ENCODE data around the gene MMP11.

MMP11 gene

DNA sequence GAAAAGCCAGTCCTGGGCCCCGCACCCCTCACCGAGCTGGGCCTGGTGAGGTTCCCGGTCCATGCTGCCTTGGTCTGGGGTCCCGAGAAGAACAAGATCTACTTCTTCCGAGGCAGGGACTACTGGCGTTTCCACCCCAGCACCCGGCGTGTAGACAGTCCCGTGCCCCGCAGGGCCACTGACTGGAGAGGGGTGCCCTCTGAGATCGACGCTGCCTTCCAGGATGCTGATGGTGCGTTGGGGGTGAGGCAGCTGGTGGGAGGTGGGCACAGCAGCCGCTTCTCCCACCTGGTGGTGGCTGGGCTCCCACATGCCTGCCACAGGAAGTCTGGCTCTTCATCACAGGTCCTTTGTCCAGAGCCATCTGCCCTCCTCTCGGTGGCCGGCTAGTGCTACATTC, 9.6 kb downstream of the MMP11 start:
- no peak for DNase-seq

DNA sequence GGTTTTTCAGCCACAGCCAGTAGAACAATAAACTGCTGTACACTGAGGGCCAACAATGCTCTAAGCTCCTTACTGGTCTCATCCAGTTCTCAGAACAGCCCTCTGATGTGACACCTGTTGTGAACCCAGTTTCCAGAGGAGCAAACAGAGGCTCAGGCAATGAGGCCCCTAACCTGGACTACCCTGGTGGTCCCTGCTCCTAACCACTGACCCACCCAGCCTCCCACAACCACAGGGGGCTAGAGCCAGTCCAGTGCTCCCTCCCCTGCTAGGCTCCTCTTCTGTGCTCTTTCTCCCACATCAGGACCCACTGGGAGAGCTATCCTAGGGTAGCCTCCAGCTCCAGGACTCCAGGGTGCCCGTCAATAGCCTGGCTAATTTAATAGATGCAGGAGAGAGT, 10.1 kb downstream of the MMP11 start:
- DNase-seq = no peak

DNA sequence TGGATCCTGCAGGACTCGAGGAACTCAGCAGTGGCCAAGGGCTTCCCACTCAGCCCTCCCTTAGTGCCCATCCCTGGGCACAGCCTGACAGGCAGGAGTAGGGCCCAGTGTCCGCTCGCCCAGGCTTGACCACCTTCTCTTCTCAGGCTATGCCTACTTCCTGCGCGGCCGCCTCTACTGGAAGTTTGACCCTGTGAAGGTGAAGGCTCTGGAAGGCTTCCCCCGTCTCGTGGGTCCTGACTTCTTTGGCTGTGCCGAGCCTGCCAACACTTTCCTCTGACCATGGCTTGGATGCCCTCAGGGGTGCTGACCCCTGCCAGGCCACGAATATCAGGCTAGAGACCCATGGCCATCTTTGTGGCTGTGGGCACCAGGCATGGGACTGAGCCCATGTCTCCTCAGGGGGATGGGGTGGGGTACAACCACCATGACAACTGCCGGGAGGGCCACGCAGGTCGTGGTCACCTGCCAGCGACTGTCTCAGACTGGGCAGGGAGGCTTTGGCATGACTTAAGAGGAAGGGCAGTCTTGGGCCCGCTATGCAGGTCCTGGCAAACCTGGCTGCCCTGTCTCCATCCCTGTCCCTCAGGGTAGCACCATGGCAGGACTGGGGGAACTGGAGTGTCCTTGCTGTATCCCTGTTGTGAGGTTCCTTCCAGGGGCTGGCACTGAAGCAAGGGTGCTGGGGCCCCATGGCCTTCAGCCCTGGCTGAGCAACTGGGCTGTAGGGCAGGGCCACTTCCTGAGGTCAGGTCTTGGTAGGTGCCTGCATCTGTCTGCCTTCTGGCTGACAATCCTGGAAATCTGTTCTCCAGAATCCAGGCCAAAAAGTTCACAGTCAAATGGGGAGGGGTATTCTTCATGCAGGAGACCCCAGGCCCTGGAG, 10.9 kb downstream of the MMP11 start:
- no peak for DNase-seq

DNA sequence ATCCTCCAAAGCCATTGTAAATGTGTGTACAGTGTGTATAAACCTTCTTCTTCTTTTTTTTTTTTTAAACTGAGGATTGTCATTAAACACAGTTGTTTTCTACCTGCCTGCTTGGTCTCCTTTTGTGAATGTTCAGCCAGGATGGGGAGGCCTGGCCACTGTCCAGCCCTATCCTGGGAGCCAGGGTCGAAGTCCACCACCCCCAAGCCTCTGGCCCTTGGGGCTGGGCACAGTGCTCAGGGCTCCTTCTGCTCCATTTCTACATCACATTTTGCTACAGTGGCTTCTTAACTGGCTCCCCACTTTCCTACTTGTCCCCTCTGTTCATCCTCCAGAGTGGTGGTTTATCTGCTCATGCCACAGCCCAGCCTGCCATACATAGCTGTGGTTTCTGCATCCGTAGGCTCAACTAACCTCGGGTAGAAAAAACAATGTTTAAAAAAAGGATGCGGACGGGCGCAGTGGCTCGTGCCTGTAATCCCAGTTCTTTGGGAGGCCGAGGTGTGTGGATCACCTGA, 11.6 kb downstream of the MMP11 start:
- no peak for DNase-seq

DNA sequence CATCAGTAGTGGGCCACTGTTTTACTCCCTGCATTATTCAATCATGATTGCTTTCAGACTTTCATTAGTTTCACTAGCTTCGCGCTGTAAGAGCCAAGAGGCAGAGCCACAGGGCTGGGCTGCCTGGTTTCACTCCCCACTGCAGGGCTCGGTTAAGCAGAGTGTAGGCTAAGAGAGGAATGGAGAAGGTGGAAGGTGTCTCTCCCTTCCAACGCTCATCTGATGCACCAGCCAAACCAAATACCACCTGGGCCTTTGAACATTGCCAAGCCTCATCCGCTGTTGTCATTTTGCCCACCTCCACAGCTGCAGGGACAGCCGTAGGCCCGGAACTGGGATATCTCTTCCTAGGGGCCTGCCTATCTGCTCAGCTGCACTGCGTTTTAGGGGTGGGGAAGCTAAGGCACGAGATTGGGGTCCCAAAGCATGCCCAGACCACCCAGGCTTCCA, 13.6 kb downstream of the MMP11 start:
- DNase-seq = no peak

DNA sequence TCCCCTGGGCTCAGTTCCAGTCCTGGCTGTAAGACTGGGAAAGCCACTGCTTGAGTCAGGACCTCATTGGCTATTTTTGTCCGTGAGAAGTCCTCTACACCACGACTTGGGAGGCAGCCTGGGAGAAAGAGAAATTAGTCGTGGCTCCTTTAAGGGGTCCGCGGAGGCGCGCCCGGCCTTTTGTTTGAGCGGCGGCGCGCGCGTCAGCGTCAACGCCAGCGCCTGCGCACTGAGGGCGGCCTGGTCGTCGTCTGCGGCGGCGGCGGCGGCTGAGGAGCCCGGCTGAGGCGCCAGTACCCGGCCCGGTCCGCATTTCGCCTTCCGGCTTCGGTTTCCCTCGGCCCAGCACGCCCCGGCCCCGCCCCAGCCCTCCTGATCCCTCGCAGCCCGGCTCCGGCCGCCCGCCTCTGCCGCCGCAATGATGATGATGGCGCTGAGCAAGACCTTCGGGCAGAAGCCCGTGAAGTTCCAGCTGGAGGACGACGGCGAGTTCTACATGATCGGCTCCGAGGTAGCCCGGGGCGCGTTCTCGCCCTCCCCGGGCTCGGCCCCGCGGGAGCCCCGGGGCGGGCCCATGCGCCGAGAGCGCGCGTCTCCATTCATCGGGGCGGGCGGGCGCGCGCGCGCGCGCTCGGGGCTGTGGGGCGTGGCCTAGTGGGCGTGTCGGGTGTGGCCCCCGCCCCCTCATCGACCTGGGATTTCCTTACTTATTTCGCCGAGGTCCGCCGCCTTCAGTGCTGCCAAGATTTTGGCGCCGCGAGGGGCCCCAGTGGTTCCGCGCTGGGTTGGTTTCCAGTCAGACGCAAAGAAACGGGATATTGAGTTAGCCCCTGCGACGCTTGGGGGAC, 14.3 kb downstream of the MMP11 start, which contains the start of gene SMARCB1:
Gene SMARCB1 (plus strand): TSS at position 215 of the 848 bp plus-strand sequence. CDS start 204 bp downstream, at position 419.
- DNase-seq = peak; percentile 90

DNA sequence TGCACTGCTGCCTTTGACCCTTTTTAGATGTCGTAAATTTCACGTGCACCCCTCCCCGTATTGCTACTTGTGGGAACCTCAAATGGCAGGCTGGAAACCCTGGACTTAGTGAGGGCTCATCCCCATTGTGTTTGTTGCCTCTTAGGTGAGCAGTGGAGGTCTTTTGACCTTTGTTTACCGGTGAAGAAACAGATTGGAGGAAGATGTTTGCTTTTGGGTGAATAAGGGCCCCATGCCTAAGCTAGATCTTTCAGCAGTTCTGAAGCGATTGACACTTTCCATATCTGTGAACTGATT, 14.9 kb downstream of the MMP11 start:
- no peak for DNase-seq

DNA sequence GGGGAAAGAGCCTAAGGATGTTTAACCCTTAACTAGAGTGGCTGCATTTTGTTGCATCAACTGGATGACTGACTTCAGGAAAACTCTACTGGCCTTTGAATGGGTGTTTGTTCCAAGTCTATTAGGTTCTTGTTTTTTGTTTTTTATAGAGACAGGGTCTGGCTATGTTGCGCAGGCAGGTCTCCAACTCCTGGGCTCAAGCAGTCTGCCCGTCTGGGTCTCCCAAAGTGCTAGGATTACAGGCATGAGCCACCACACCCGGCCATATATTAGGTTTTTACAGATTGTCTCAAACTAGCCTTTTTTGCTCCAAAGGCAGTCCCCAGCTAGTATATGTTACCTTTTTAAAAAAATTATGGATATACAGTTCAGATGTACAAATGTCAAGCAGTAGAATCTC, 15.3 kb downstream of the MMP11 start:
- DNase-seq = no peak

DNA sequence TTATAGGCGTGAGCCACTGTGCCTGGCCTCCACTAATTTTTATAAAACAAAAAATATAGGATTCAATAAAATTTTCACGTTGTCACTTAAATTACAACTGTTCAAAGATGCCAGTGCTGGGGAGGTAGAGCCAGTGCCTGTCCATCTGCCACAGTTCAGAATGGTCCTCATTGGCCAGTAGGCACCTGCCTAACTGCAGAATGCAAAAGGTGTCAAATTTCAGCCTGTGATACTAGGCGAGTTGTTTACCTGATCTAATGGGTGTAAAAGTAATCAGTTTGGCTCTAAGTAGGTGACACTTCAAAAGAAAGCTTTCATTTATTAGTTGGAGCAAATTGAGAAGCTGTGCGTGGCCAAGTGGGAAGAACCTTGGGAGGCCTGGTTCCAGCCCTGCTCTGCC, 16.5 kb downstream of the MMP11 start:
- DNase-seq = no peak

DNA sequence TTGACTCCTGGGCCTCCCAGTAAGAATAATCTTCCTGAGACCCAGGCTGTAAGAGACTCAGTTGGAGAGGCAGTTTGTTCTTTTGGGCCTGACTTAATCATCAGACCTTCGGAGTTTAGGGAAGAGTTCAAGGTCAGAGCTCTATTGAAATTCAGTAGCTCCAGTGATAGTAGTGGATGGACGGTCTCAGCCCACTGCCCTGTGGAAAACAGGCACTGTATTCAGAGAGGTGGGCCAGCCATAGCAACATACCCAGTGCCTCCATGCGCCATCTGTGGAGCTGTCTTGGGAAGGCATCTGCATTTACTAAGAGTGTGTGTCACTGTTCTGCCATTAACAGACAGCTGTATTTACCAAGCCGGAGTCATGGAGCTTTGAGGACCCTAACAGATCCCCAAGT, 17.0 kb downstream of the MMP11 start:
- DNase-seq = no peak

DNA sequence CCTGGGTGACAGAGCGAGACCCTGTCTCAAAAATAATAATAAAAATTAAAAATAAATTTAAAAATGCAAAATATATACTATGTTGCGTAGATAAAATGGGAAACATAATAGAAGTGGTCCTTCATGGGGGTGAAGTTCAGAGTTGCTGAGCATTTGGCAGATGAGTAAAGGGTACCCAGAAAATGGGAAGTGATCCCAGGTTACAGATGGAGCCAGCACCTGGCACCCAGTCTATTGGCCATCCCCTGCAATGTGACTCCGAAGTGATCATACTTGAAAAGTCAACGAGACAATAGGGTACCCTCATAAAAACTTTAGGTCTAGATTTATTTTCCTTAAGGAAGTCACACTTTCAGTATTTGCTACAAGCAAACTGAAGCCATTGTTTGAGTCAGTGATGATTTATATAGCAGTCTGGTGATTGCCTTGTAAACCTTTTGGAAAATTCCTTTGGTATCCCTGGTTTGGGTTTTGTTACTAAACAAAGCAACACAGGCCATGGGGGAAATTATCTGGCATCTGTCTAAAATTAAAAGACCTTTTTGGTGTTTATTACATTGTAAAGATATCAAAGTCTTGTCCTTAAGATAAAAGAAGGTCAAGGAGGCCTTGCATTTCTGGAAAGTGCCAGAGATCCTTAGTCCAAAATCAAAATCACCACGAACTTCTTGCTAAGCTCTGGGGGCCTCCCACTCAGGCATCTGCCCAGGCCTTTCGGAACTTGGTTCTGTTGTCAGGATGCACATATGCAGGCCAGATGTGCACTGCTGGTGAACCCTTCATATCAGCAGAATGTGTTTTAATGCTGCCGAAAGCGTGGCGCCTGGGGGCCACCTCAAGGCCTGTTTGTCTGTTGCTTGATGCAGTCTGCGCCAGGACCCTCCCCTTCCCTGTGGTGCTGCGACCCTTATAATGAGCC, 18.4 kb downstream of the MMP11 start:
- no peak for DNase-seq

DNA sequence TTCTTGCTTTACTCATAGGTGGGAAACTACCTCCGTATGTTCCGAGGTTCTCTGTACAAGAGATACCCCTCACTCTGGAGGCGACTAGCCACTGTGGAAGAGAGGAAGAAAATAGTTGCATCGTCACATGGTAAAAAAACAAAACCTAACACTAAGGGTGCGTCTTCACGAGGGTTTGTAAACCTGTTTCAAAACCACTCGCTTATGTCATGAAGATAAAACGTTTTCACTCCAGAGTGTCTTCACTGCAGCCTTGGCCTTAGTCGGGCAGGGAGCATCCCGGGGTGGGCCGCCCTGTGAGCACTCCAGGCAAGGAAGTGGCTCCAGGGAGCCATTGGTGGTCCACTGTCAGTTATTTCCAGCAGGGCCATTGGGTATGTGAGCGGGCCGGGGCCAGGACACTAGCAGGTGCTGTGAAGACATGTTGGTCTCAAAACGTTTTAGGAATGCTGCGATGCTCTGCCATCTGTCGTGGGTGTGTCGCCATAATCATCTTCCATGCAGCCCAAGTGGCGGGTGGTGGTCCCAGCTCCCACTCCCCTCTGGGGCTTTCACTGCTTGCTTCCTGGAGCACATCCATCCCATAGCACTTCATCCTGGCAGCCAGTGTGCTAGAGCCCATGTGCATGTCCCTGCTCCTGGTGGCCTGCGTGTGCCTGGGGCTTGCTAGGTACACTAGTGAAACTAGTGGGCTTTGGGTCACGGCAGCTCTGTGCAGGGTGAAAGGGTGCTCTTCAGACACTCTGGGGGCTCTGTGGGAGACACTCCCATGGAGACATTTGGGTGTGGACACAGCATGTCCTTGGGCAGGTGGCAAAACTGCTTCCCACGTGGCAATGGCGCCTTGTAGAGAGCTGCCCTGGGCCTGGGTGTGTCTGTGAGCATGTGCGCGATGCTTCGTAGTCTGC, 19.3 kb downstream of the MMP11 start:
- no peak for DNase-seq

DNA sequence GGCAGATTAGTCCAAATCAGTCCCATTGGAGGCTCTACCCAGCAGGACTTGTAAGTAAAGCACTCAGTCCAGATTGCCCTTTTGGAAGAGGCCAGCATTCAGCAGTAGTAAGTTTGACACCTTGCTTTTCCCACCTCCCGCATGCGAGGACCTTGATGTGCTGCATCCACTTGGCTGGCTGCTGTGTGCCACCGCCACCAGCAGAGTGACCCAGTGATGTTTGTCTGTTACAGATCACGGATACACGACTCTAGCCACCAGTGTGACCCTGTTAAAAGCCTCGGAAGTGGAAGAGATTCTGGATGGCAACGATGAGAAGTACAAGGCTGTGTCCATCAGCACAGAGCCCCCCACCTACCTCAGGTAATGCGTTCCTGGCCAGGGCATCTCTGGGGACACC, 20.7 kb downstream of the MMP11 start:
- DNase-seq = no peak

DNA sequence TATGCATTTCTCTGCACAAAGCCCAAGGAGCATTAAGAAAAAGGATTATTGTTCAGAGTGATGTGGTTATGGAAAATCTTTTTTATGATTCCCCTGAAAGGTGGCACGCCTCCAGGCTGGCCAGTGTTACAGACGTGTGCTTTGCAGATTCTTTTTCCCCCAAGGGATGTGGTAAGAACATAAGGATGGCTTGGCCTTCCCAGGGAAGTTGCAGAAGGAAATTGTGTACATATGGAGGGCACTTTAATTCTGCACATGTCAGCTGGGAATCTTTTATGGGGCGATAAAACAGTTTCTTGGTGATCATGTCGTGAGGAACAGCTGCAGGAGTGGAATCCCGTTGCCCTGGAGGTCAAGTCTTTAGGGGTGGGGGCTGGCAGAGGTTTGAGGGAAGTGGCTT, 23.8 kb downstream of the MMP11 start:
- DNase-seq = no peak

DNA sequence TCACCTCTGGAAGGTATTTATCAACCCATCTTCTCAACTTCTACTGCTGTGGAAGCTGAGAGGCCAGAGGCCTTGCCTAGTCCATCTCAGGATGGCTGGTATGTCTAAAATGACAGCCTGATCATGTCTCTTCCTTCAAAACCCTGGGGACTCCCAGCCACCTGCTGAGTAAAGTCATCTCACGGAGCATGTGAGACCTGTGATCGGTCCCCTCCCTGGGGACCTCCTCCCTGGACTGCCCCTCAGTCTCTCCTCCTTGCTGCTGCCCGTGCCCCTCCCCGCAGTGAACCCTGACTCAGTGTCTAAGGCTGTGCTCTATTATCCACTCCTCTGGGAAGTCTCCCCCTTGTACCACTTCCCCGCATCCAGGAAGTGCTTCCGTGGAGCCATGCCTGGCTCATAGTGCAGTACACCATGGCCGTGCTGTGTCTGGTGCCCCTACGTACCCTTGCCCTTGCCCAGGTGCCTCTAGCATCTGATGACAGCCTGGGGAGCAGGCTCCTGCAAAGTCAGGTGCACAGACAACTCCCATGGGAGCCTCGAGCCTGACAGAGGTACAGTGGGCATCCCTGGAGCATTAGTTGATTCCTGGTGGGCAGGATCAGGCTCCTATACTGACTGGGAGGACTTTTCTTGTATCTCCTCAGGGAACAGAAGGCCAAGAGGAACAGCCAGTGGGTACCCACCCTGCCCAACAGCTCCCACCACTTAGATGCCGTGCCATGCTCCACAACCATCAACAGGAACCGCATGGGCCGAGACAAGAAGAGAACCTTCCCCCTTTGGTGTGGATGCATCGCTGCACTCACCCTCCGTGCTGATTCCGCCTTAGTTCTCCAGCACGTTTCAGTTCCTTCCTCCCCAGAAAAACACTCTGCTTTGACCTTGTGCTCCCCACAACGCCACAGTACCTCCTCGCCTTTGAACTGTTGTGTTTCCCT, 27.9 kb downstream of the MMP11 start:
- DNase-seq = no peak

DNA sequence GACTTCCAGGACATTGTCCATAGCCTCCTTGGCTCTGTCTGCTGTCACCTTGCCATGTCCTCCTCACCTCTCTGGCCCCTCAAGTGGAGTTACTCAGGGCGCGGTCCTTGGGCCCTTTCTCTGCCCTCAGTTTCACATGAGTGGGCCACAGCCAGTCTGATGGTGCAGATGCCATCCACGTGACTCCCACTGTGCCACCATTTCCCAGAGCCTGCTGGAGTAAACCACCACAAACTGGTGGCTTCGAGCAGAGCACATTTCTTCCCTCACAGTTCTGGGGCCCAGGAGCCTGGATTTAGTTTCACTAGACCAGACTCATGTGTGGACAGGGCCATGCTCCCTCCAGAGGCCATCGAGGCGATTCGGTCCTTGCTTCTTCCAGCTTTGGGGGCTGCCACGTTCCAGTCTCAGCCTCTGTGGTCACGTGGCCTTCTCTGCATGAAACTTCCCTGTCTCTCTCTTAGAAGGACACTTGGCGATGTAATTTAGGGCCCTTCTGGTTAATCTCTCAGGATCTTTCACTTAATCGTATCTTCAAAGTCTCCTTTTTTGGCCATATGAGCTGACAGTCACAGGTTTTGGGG, 28.7 kb downstream of the MMP11 start:
- no peak for DNase-seq

DNA sequence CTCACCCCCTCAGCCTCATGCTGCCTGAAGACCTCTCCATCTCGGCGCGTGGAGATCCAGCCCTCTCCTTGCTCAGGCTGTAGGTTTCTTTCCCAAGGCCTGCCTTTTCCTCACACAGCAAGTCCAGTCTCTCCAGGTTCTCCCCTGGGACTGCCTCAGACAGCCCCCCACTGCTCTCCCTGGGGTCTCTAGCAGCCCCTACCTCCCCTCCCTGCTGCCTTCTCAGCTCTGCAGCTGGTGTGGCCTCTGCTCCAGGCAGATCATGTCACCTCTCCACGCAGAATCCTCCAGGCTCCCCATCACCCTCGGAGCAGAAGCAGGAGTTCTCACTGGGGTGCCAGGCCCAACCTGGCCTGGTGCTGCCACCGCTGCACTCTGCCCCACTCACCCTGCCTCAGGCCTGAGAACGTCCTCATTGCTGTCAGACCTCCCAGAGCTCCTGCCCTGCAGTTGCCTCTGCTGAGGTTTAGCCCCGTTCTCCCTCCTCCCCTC, 29.3 kb downstream of the MMP11 start:
- no peak for DNase-seq

DNA sequence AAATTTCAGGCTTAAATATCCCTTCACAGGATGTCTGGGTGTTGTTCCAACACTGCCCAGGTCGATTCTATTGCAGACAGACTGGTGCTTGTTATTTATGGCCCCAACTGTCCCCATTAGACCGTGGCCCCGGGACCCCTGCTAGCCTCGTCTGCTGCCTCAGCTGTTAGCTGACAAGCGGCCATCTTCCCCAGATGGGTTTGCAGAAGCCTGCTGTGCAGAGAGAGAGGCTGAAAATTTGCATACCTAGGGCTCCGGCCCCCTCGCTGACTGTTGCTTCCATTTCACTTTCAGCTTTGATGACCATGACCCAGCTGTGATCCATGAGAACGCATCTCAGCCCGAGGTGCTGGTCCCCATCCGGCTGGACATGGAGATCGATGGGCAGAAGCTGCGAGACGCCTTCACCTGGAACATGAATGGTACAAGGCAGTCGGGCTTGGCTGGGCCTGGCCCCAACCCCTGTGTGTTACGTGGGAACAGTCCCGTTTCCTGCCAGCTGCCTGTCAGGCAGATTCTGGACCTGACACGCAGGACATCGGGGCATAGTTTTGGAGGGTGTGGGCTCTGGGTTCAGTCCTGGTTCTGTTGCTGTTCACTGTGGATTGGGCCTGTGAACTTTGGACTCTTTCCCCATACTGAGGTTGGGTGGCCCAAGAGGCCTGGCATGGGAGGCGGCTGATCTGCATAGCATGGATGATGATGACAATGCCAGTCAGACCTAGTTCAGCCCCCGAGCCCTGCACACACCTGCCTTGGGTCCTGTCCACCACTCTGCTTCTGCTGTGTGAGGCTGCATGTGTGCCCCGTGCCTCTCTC, 30.6 kb downstream of the MMP11 start:
- DNase-seq = no peak

DNA sequence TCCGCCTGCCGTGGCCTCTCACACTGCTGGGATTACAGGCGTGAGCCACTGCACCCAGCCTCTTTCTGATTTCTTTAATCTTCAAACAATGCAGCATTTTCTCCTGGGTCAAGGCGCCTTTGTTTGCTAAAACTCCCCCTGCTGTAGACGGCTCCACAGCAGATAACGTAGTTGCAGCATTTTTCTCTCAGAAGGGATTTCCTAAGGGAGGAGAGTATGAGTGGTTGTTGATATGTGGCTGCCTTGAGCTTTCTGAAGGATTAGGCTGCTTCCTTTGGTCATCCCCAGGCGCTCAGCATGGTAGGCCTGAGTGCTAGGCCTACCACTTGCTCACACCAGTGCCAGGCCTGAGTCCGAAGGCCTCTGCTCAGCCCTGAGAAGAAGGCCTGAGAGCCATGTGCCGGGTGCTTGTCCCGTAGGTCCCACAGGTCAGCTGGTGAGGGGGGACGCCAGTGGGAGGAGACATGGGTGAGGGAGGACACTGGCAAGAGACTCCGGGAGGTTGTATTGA, 32.2 kb downstream of the MMP11 start:
- no peak for DNase-seq

Data from stimulated activated CD4-positive, alpha-beta T cell treated with anti-CD3 and anti-CD28 coated beads, Interleukin-4, amount 100 ng/mL, for 24 hours (primary cell).